Large intestine (tissue), 3 donors: ENCODE data around the gene B4GAT1. TPM values are rescaled to one million over a fixed set of nuclear protein-coding genes. Genes with fewer than 3 reads are reported as not detected.
"Not testable (repeated sequence)": the region's sequence is repeated elsewhere in the genome, so short reads cannot be mapped to it uniquely, and the experiment has no call there.

ENCODE experiments used
- DNase-seq, 2 donors: peaks; one replicate each; pipeline versions ENCODE4 v3.0.0 to v3.0.0-alpha.2; 2013
- H3K27ac ChIP-seq: one replicate; pipeline ENCODE4 v1.5.1; 2013; ENCODE audit warnings: low read length
- H3K27me3 ChIP-seq: 2 replicates; pipeline ENCODE4 v1.6.1; 2013; ENCODE audit warnings: low read length; ENCODE audit not compliant: control insufficient read depth, insufficient read depth
- H3K36me3 ChIP-seq: 2 replicates; pipeline ENCODE4 v1.6.1; 2013; ENCODE audit warnings: low read length; ENCODE audit not compliant: control insufficient read depth, insufficient read depth
- H3K4me1 ChIP-seq: one replicate; pipeline ENCODE4 v1.6.1; 2013; ENCODE audit warnings: low read length; ENCODE audit not compliant: control insufficient read depth, insufficient read depth
- H3K4me3 ChIP-seq: one replicate; pipeline ENCODE4 v1.5.1; 2013; ENCODE audit warnings: low read length
- H3K9me3 ChIP-seq: one replicate; pipeline ENCODE4 v1.6.1; 2013; ENCODE audit warnings: mild to moderate bottlenecking, low read depth, low read length, moderate library complexity; ENCODE audit not compliant: control insufficient read depth
- WGBS: methylation state at CpG from one replicate; pipeline ENCODE4 v1.1.5; 2013; ENCODE audit warnings: low lambda C conversion rate; ENCODE audit not compliant: insufficient coverage; 5-methylcytosine and 5-hydroxymethylcytosine counted together
- polyA plus RNA-seq: library from polyadenylated mRNA; unstranded; fragments of 120-200 nt; gene quantifications from one replicate; pipeline ENCODE4 v1.2.1, GENCODE V29; 2013

Gene B4GAT1
- polyA plus RNA-seq, 1 donor = 31.0 TPM

DNA sequence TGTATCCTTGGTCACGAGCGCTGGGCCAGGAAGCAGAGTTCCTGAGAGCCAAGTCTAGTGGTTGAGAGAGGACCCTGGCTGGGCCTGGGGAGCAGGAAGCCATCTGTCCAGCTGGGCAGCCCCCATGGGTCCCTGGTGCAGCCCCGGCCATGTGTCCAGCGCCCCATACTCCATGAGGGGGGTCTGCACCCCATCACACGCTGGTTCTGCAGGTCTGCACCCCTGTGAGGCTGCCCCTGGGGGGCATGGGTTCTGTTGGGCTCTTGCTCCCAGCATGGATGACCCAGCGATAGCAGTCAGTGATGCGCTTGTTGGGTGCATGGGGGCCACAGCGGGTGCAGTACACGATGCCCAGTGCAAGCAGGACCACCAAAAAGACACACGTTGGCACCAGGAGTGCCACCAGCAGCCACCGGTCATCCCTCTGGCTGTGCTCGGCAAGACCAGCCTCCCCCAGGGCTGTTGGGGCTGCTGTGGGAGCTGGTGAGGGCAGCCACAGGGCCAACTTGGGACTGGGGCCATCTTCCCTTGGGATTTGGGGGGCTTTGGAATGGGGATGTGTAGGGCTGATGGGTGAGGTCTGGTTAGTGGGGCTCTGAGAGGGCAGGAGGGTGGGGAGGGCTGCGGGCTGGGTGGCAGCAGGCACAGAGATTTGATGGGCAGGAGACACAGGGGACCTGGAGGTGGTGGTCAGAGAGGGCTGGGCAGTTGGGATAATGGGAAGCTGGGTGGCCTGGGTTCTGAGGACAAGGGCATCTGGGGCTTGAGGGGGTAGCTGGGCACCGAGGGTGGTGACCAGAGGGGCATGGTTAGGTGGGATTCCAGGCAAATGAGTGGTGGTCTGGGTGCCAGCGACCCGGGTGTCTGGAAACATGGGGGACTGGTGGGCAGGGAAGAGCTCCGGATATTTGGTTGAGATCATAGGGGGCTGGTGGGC lies 32.6 kb downstream of the B4GAT1 start:
- peak overlapping the region; percentile 99 for H3K27ac ChIP-seq
- no peaks in the 10 kb centered on the region for H3K27me3 ChIP-seq
- H3K4me3 ChIP-seq = peak overlapping the region; percentile 59
- WGBS = no CpG with 5 or more reads among the region's 17 CpGs
- H3K4me1 ChIP-seq = peaks cover 34% of the 10 kb centered on the region
- no peak for DNase-seq
- no peaks in the 10 kb centered on the region for H3K36me3 ChIP-seq
- peaks cover 5% of the 10 kb centered on the region for H3K9me3 ChIP-seq

DNA sequence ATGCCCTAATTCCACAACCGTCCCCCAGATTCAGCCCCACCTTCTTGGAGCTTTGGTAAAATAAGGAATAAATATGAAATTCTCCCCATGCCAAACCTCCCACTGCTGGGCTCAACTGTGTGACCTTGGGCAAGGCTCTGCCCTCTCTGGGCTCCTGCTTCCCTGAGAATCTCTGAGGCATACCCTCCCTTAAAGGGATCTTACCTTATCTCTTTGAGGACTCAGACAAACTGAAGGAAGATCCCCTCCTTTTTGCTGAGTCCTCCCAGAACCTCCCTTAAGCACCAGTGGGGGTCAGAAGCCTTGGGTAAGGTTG lies 33.3 kb downstream of the B4GAT1 start:
- Histone ChIP-seq H3K4me1 (peaks cover 34% of the 10 kb centered on the region), H3K4me3 (peak overlapping the region; percentile 59), H3K27ac (peak overlapping the region; percentile 99), H3K9me3 (no peaks in the 10 kb centered on the region), H3K36me3 (no peaks in the 10 kb centered on the region), H3K27me3 (no peaks in the 10 kb centered on the region)
- no peak for DNase-seq
- WGBS = no CpG with 5 or more reads among the region's 1 CpG

- DNase-seq = peak in 1 of 2 donors; percentile 60
- Histone ChIP-seq H3K4me3 (peak overlapping the region; percentile 59), H3K9me3 (no peaks in the 10 kb centered on the region), H3K27me3 (no peaks in the 10 kb centered on the region), H3K27ac (peak overlapping the region; percentile 99), H3K4me1 (peaks cover 28% of the 10 kb centered on the region), H3K36me3 (no peaks in the 10 kb centered on the region)
- no CpG with 5 or more reads among the region's 38 CpGs for WGBS
Observed at GRCh38 chr11:66313321-66314185, 33.9 kb downstream of the B4GAT1 start.

GRCh38 chr11:66312549-66313320 lies 34.7 kb downstream of the B4GAT1 start:
- no CpG with 5 or more reads among the region's 52 CpGs for WGBS
- peak overlapping the region; percentile 59 for H3K4me3 ChIP-seq
- peak; percentile 99 for DNase-seq
- no peaks in the 10 kb centered on the region for H3K27me3 ChIP-seq
- H3K9me3 ChIP-seq = no peaks in the 10 kb centered on the region
- H3K4me1 ChIP-seq = peaks cover 20% of the 10 kb centered on the region
- no peaks in the 10 kb centered on the region for H3K36me3 ChIP-seq
- H3K27ac ChIP-seq = peak overlapping the region; percentile 99

- peak; percentile 93 to 97 for DNase-seq
Observed at GRCh38 chr11:66311965-66312548, 35.4 kb downstream of the B4GAT1 start.

GRCh38 chr11:66311470-66311964 lies 35.9 kb downstream of the B4GAT1 start:
- Histone ChIP-seq H3K9me3 (no peaks in the 10 kb centered on the region), H3K27me3 (no peaks in the 10 kb centered on the region), H3K4me3 (peak overlapping the region; percentile 58), H3K27ac (peak overlapping the region; percentile 98), H3K4me1 (peaks cover 13% of the 10 kb centered on the region), H3K36me3 (no peaks in the 10 kb centered on the region)
- no peak for DNase-seq
- WGBS = no CpG with 5 or more reads among the region's 26 CpGs

More at GRCh38 chr11:66311965-66312548, 35.4 kb downstream of the B4GAT1 start:
- Histone ChIP-seq H3K27me3 (no peaks in the 10 kb centered on the region), H3K4me1 (peaks cover 13% of the 10 kb centered on the region), H3K9me3 (no peaks in the 10 kb centered on the region), H3K36me3 (no peaks in the 10 kb centered on the region), H3K4me3 (peak overlapping the region; percentile 58), H3K27ac (peak overlapping the region; percentile 98)
- no CpG with 5 or more reads among the region's 44 CpGs for WGBS

GRCh38 chr11:66310803-66311440 lies 36.5 kb downstream of the B4GAT1 start:
- not testable (repeated sequence) for H3K9me3 ChIP-seq, H3K36me3 ChIP-seq, H3K27ac ChIP-seq, H3K27me3 ChIP-seq, DNase-seq, H3K4me3 ChIP-seq
- 90% methylated on average over 2 of the region's 18 CpGs for WGBS
- H3K4me1 ChIP-seq = peaks cover 13% of the 10 kb centered on the region

GRCh38 chr11:66310324-66310723 lies 37.1 kb downstream of the B4GAT1 start:
- no peak for DNase-seq
- no CpG with 5 or more reads among the region's 8 CpGs for WGBS
- no peaks in the 10 kb centered on the region for H3K9me3 ChIP-seq
- H3K4me3 ChIP-seq = no peak overlapping the region
- H3K36me3 ChIP-seq = no peaks in the 10 kb centered on the region
- no peak overlapping the region for H3K27ac ChIP-seq
- no peaks in the 10 kb centered on the region for H3K27me3 ChIP-seq
- peaks cover 13% of the 10 kb centered on the region for H3K4me1 ChIP-seq

DNA sequence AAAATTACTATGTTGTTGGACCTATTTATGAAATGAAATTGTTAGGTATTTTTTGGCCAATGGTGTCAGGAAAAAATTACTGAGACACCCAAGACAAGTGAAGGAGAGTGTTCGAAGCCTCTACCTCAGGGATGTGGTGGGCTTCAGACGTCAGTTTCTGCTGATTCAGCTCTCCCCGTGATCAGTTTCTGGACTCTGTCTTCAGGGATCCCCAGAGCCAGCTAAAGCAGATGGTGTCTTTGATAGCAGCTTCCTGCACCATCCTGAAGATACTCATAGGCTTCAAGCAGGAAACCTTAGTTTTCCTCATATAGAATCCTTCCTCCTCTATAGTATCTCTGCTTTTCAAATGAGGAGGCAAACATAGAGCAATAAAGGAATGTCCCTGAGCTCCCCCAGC lies 38.0 kb downstream of the B4GAT1 start:
- WGBS = no CpG with 5 or more reads among the region's 3 CpGs
- Histone ChIP-seq H3K4me1 (peaks cover 13% of the 10 kb centered on the region), H3K9me3 (no peaks in the 10 kb centered on the region), H3K27me3 (no peaks in the 10 kb centered on the region), H3K4me3 (no peak overlapping the region), H3K27ac (no peak overlapping the region), H3K36me3 (no peaks in the 10 kb centered on the region)
- DNase-seq = no peak
